GM12878 (cell line): ENCODE results near the gene EPS8. TPM values are rescaled to one million over a fixed set of nuclear protein-coding genes. Genes with fewer than 3 reads are reported as not detected.

Experiments
- ATAC-seq: fragments of 200-7000 bp; cut with Tn5 transposase; 3 replicates; pipeline ENCODE4 v1.9.1; 2020; ENCODE audit warnings: mild to moderate bottlenecking, moderate library complexity
- BruUV-seq: library from RNA; stranded (reverse); fragments of 400-500 nt; replicated peaks from 2 replicates; lab custom pipeline; 2021; lab: Mats Ljungman, UMichigan
- CTCF ChIA-PET: fragments of 300-600 bp; sonication (Branson Sonifier 250); formaldehyde crosslinking; extraction: SDS; loops from one replicate; lab custom pipeline; 2021; ENCODE audit warnings: inconsistent platforms; lab: Yijun Ruan, JAX
- POLR2A ChIA-PET: fragments of 350-600 bp; formaldehyde crosslinking; extraction: SDS; loops from one replicate; lab custom pipeline; 2021; ENCODE audit warnings: inconsistent platforms; lab: Charles Lee
- RAD21 ChIA-PET: fragments of 300-600 bp; sonication (Branson Sonifier 250); formaldehyde crosslinking; loops from one replicate; lab custom pipeline; 2023; ENCODE audit warnings: antibody characterized with exemption; ENCODE audit not compliant: unreplicated experiment; lab: Charles Lee
- SMC1A ChIA-PET: fragments of 300-600 bp; sonication (Branson Sonifier 250); formaldehyde crosslinking; loops from one replicate; lab custom pipeline; 2023; ENCODE audit not compliant: unreplicated experiment, uncharacterized antibody; lab: Charles Lee
- DNase-seq: peaks from one replicate; pipeline ENCODE4 v3.0.0-alpha.2; 2011; ENCODE audit warnings: low read depth, low spot score
- FAIRE-seq: peaks from 3 replicates; lab custom pipeline; 2011; peaks lifted over from hg19 to GRCh38; lab: Jason Lieb, UNC
- H2AFZ ChIP-seq: 2 replicates; pipeline ENCODE4 v1.6.0; 2011; ENCODE audit warnings: low read depth, low read length, control low read depth; ENCODE audit not compliant: control insufficient read depth
- H3K27ac ChIP-seq: 2 replicates; pipeline ENCODE4 v1.5.1; 2011; ENCODE audit warnings: control low read depth; ENCODE audit not compliant: control insufficient read depth, insufficient read depth
- H3K27me3 ChIP-seq, 2 experiments: replicated peaks in 1 of 2; 2 replicates each; pipeline versions ENCODE4 v1.6.0 to v1.6.1; 2011; ENCODE audit warnings: low read length in 1 of 2; ENCODE audit not compliant: control insufficient read depth in 2 of 2, insufficient read depth in 2 of 2
- H3K36me3 ChIP-seq, 2 experiments: 2 replicates each; pipeline ENCODE4 v1.5.1; 2011; ENCODE audit warnings: low read length in 1 of 2; ENCODE audit not compliant: control insufficient read depth in 2 of 2, insufficient read depth in 2 of 2
- H3K4me1 ChIP-seq: 2 replicates; pipeline ENCODE4 v1.6.1; 2011; ENCODE audit warnings: mild to moderate bottlenecking, low read length, moderate library complexity, mixed read lengths; ENCODE audit not compliant: control insufficient read depth, insufficient read depth
- H3K4me2 ChIP-seq: 2 replicates; pipeline ENCODE4 v1.6.0; 2011; ENCODE audit warnings: control low read depth; ENCODE audit not compliant: control insufficient read depth, insufficient read depth
- H3K4me3 ChIP-seq: fragments of 200-600 bp; sonication (generic); 2 replicates; pipeline ENCODE4 v1.5.1; 2016
- H3K79me2 ChIP-seq: 2 replicates; pipeline ENCODE4 v1.6.0; 2011; ENCODE audit warnings: low read length; ENCODE audit not compliant: control insufficient read depth, insufficient read depth
- H3K9ac ChIP-seq: 2 replicates; pipeline ENCODE4 v1.8.0; 2011; ENCODE audit warnings: low read length, control low read depth, mixed read lengths; ENCODE audit not compliant: control insufficient read depth, insufficient read depth
- H3K9me3 ChIP-seq: replicated peaks from 3 replicates; pipeline ENCODE4 v1.5.1; 2011; ENCODE audit warnings: mild to moderate bottlenecking, low read length; ENCODE audit not compliant: control insufficient read depth, insufficient read depth
- H4K20me1 ChIP-seq: 2 replicates; pipeline ENCODE4 v1.6.0; 2011; ENCODE audit not compliant: control insufficient read depth, insufficient read depth
- BCL11A ChIP-seq: IDR thresholded peaks from 2 replicates; pipeline ENCODE4 v1.6.1; 2011; ENCODE audit warnings: low read depth, low read length
- BHLHE40 ChIP-seq, 2 experiments: fragments of 450-650 bp in 1 of 2; IDR thresholded peaks; 2 replicates each; pipeline ENCODE4 v1.6.1; 2011 to 2017; ENCODE audit warnings: low read depth in 2 of 2, borderline replicate concordance in 1 of 2, improper control_type of control experiment in 1 of 2, low read length in 1 of 2, mild to moderate bottlenecking in 1 of 2
- CUX1 ChIP-seq: IDR thresholded peaks from 2 replicates; pipeline ENCODE4 v1.6.1; 2012; ENCODE audit warnings: improper control_type of control experiment, low read depth, low read length; ENCODE audit not compliant: insufficient replicate concordance
- FOXM1 ChIP-seq: IDR thresholded peaks from 2 replicates; pipeline ENCODE4 v1.6.1; 2012; ENCODE audit warnings: low read depth, mild to moderate bottlenecking, inconsistent platforms, low read length, moderate library complexity
- GABPA ChIP-seq: IDR thresholded peaks from 2 replicates; pipeline ENCODE4 v1.6.1; 2014; ENCODE audit warnings: antibody characterized with exemption, low read depth, mild to moderate bottlenecking, inconsistent platforms
- HCFC1 ChIP-seq: fragments of 150-350 bp; IDR thresholded peaks from 2 replicates; pipeline ENCODE4 v1.6.1; 2014; ENCODE audit warnings: low read length
- IRF4 ChIP-seq: IDR thresholded peaks from 2 replicates; pipeline ENCODE4 v1.6.1; 2011; ENCODE audit warnings: low read depth, low read length
- NBN ChIP-seq: fragments of 450-650 bp; IDR thresholded peaks from 2 replicates; pipeline ENCODE4 v1.6.1; 2016
- NFYB ChIP-seq: IDR thresholded peaks from 2 replicates; pipeline ENCODE4 v1.6.1; 2011; ENCODE audit warnings: low read depth, mild to moderate bottlenecking, low read length, improper control_type of control experiment, moderate library complexity; ENCODE audit not compliant: insufficient read depth
- RAD51 ChIP-seq: fragments of 450-650 bp; IDR thresholded peaks from 2 replicates; pipeline ENCODE4 v1.6.1; 2016; ENCODE audit warnings: moderate library complexity, mild to moderate bottlenecking, inconsistent platforms
- RFX5 ChIP-seq: IDR thresholded peaks from 2 replicates; pipeline ENCODE4 v1.6.1; 2011; ENCODE audit warnings: low read depth, low read length, improper control_type of control experiment
- SMARCA5 ChIP-seq: fragments of 450-650 bp; IDR thresholded peaks from 2 replicates; pipeline ENCODE4 v1.6.1; 2017; ENCODE audit warnings: mild to moderate bottlenecking
- TAF1 ChIP-seq: IDR thresholded peaks from 2 replicates; pipeline ENCODE4 v1.6.1; 2011; ENCODE audit warnings: mild to moderate bottlenecking, low read depth, low read length, borderline replicate concordance
- ZBTB40 ChIP-seq: fragments of 450-650 bp; IDR thresholded peaks from 2 replicates; pipeline ENCODE4 v1.6.1; 2016; ENCODE audit warnings: mild to moderate bottlenecking, moderate library complexity, borderline replicate concordance
- ZNF622 ChIP-seq: fragments of 450-650 bp; IDR thresholded peaks from 2 replicates; pipeline ENCODE4 v1.6.1; 2017; ENCODE audit warnings: mild to moderate bottlenecking, inconsistent platforms
- WGBS: methylation state at CpG from one replicate; pipeline ENCODE4 v1.1.6; 2016; ENCODE audit warnings: low lambda C conversion rate; ENCODE audit not compliant: insufficient replicate concordance, insufficient coverage; ENCODE audit errors: missing lambda C conversion rate; 5-methylcytosine and 5-hydroxymethylcytosine counted together
- in situ Hi-C: fragments of 300-500 bp; cut with MboI; formaldehyde crosslinking; loops from 9 replicates; pipeline ENCODE4 v1.14.3; 2018; ENCODE audit warnings: mixed read lengths
- intact Hi-C: fragments of 100-400 bp; cut with micrococcal nuclease; formaldehyde crosslinking; loops from one replicate; pipeline ENCODE4 v1.14.2; 2022; ENCODE audit not compliant: unreplicated experiment
- polyA plus RNA-seq, 11 experiments: library from polyadenylated mRNA; depleted of rRNA in 4 of 11; unstranded in 6 of 11; stranded (reverse) in 5 of 11; fragments of >200 nt; fragmentation: Nextera tagmentation in 4 of 11; fragmentation: Illumina TruSeq in 1 of 11; extraction: Ambion mirVana in 4 of 11; extraction: Trizol in 1 of 11; gene quantifications; 1 replicate in 1 of 11; 2 replicates in 10 of 11; pipeline versions ENCODE4 v1.2.1 to v1.2.3, GENCODE V29; 2011 to 2016; ENCODE audit warnings: inconsistent platforms in 2 of 11, missing spikeins in 2 of 11, low read depth in 1 of 11
- total RNA-seq, 4 experiments: library from RNA; depleted of rRNA in 3 of 4; stranded (reverse); fragments of >200 nt in 3 of 4; fragmentation: Illumina TruSeq in 1 of 4; extraction: Trizol in 1 of 4; gene quantifications; 2 replicates each; pipeline versions ENCODE4 v1.2.1 to v1.2.3, GENCODE V29; 2013 to 2021

The EPS8 gene
- total and polyA plus RNA-seq, 10 of the 15 experiments (the other 5 are each of a cell fraction or from before 2014, with no cell fraction given), result 1.3 to 127 (median 3.4) TPM

GRCh38 chr12:15726027-15726877, 62.9 kb downstream of the EPS8 start:
- H3K4me2 ChIP-seq, result no peak overlapping the region
- BruUV-seq, result no TSS peak
- POLR2A ChIA-PET, result interaction anchor here (0.6 to 2.6 kb wide), 4 partner anchors 13 to 64 kb away, joined by 3 to 7 read pairs (median 3); no protein-coding TSS in a partner anchor
- H3K9me3 ChIP-seq, result no peaks in the 10 kb centered on the region
- no peak for FAIRE-seq
- H4K20me1 ChIP-seq, result no peaks in the 10 kb centered on the region
- H3K36me3 ChIP-seq, result no peaks in the 10 kb centered on the region
- H3K79me2 ChIP-seq, result no peaks in the 10 kb centered on the region
- in situ Hi-C loops (no loop called here), intact Hi-C loops (no loop called here)
- no peak overlapping the region for H2AFZ ChIP-seq
- H3K9ac ChIP-seq, result no peak overlapping the region
- H3K4me1 ChIP-seq, result no peaks in the 10 kb centered on the region
- H3K27ac ChIP-seq, result no peak overlapping the region
- WGBS, result 78% methylated on average over 2 of the region's 2 CpGs
- H3K27me3 ChIP-seq, result no peaks in the 10 kb centered on the region
- CTCF ChIA-PET, result interaction anchor here (0.9 to 1.9 kb wide), 9 partner anchors 13 to 129 kb away, joined by 3 to 8 read pairs (median 4); no protein-coding TSS in a partner anchor
- ATAC-seq, result peak; percentile 42
- RAD21 ChIA-PET, result interaction anchor here (0.7 to 2.2 kb wide), 17 partner anchors 8 to 63 kb away, joined by 3 to 10 read pairs (median 5); partner anchors contain the start of gene EPS8
- DNase-seq, result no peak
- SMC1A ChIA-PET, result interaction anchor here (0.7 to 10.6 kb wide), 22 partner anchors 10 to 180 kb away, joined by 3 to 213 read pairs (median 4); no protein-coding TSS in a partner anchor
- no peak overlapping the region for H3K4me3 ChIP-seq
- no peak for TF ChIP-seq RFX5
- no peak for TF ChIP-seq SMARCA5
- no peak for TF ChIP-seq HCFC1
- no peak for TF ChIP-seq ZBTB40
- TF ChIP-seq BCL11A, result no peak
- TF ChIP-seq NFYB, result no peak
- TF ChIP-seq TAF1, result no peak
- no peak for TF ChIP-seq FOXM1
- TF ChIP-seq CUX1, result no peak
- TF ChIP-seq BHLHE40 (IDR thresholded peaks at IDR 0.05; ENCODE audit: borderline replicate concordance in 1 of 2, low read depth in 2 of 2, low read length in 1 of 2), result no peak
- TF ChIP-seq GABPA, result no peak
- no peak for TF ChIP-seq IRF4
- no peak for TF ChIP-seq NBN
- TF ChIP-seq ZNF622, result no peak
- TF ChIP-seq RAD51, result no peak
